ENCODE results near the gene ATG16L2. TPM values are rescaled to one million over a fixed set of nuclear protein-coding genes. Genes with fewer than 3 reads are reported as not detected.

The ATG16L2 gene
- total RNA-seq, 1 experiment from 2014 or later = 22.2 TPM

DNA sequence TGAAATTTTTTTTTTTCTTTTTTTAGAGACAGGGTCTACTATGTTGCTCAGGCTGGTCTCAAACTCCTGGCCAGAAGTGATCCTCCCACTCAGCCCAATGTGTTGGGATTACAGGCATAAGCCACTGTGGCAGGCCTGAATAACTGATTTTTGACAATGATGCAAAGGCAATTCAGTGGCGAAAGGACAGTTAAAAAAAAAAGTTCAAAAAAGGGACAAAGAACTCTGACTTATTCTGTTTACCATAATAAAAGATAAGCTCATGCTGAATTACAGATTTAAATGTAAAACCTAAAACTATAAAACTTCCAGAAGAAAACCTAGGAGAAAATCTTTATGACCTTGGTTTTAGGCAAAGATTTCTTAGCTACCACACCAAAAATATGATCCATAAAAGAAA is 48.9 kb downstream of the ATG16L2 start (continued):
- TF ChIP-seq, protein P1, sequence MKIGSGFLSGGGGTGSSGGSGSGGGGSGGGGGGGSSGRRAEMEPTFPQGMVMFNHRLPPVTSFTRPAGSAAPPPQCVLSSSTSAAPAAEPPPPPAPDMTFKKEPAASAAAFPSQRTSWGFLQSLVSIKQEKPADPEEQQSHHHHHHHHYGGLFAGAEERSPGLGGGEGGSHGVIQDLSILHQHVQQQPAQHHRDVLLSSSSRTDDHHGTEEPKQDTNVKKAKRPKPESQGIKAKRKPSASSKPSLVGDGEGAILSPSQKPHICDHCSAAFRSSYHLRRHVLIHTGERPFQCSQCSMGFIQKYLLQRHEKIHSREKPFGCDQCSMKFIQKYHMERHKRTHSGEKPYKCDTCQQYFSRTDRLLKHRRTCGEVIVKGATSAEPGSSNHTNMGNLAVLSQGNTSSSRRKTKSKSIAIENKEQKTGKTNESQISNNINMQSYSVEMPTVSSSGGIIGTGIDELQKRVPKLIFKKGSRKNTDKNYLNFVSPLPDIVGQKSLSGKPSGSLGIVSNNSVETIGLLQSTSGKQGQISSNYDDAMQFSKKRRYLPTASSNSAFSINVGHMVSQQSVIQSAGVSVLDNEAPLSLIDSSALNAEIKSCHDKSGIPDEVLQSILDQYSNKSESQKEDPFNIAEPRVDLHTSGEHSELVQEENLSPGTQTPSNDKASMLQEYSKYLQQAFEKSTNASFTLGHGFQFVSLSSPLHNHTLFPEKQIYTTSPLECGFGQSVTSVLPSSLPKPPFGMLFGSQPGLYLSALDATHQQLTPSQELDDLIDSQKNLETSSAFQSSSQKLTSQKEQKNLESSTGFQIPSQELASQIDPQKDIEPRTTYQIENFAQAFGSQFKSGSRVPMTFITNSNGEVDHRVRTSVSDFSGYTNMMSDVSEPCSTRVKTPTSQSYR (CRISPR knock-in tag; IDR thresholded peaks at IDR 0.05) = no peak
- TF ChIP-seq NFE2L1 (CRISPR knock-in tag; IDR thresholded peaks at IDR 0.05) (no peak), GTF2I (CRISPR knock-in tag; conservative IDR thresholded peaks at IDR 0.05) (no peak), ZNF416 (CRISPR knock-in tag; IDR thresholded peaks at IDR 0.05) (no peak)

DNA sequence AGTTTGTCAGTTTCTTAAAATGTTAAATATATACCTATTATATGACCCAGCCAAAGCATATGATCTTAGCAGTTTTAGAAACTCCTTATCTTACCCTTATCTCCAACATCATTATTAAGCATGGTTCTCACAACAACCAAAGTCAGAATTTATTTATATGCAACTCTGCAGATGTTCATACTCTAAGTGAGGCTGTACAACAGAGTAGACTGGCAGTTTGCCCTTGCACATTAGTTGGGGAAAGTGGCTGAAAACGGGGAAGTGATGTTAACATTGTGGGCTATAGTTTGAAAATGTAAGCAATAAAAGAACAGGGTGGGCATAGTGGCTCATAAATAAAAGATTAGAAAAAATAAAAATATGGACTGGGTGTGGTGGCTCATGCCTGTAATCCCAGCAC is 49.7 kb downstream of the ATG16L2 start:
- DNase-seq (ENCODE audit: low spot score) = no peak
- peaks cover 10% of the 10 kb centered on the region for H3K4me1 Mint-ChIP-seq
- no peaks in the 10 kb centered on the region for H3K27me3 Mint-ChIP-seq (ENCODE audit: low read depth)
- H3K9me3 Mint-ChIP-seq = peaks cover 5% of the 10 kb centered on the region; the same call in 1 of the 2 replicates
- H3K4me3 Mint-ChIP-seq = no peak overlapping the region
- POLR2A ChIA-PET = no interaction called here
- no peak for ATAC-seq
- TF ChIP-seq MYBL2 (CRISPR knock-in tag; IDR thresholded peaks at IDR 0.05) = no peak
- TF ChIP-seq, protein P2, sequence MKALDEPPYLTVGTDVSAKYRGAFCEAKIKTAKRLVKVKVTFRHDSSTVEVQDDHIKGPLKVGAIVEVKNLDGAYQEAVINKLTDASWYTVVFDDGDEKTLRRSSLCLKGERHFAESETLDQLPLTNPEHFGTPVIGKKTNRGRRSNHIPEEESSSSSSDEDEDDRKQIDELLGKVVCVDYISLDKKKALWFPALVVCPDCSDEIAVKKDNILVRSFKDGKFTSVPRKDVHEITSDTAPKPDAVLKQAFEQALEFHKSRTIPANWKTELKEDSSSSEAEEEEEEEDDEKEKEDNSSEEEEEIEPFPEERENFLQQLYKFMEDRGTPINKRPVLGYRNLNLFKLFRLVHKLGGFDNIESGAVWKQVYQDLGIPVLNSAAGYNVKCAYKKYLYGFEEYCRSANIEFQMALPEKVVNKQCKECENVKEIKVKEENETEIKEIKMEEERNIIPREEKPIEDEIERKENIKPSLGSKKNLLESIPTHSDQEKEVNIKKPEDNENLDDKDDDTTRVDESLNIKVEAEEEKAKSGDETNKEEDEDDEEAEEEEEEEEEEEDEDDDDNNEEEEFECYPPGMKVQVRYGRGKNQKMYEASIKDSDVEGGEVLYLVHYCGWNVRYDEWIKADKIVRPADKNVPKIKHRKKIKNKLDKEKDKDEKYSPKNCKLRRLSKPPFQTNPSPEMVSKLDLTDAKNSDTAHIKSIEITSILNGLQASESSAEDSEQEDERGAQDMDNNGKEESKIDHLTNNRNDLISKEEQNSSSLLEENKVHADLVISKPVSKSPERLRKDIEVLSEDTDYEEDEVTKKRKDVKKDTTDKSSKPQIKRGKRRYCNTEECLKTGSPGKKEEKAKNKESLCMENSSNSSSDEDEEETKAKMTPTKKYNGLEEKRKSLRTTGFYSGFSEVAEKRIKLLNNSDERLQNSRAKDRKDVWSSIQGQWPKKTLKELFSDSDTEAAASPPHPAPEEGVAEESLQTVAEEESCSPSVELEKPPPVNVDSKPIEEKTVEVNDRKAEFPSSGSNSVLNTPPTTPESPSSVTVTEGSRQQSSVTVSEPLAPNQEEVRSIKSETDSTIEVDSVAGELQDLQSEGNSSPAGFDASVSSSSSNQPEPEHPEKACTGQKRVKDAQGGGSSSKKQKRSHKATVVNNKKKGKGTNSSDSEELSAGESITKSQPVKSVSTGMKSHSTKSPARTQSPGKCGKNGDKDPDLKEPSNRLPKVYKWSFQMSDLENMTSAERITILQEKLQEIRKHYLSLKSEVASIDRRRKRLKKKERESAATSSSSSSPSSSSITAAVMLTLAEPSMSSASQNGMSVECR (CRISPR knock-in tag; IDR thresholded peaks at IDR 0.05; ENCODE audit: borderline replicate concordance) = no peak
- no peak overlapping the region for H3K27ac Mint-ChIP-seq
- H3K36me3 Mint-ChIP-seq = no peaks in the 10 kb centered on the region
- CTCF ChIA-PET = no interaction called here

DNA sequence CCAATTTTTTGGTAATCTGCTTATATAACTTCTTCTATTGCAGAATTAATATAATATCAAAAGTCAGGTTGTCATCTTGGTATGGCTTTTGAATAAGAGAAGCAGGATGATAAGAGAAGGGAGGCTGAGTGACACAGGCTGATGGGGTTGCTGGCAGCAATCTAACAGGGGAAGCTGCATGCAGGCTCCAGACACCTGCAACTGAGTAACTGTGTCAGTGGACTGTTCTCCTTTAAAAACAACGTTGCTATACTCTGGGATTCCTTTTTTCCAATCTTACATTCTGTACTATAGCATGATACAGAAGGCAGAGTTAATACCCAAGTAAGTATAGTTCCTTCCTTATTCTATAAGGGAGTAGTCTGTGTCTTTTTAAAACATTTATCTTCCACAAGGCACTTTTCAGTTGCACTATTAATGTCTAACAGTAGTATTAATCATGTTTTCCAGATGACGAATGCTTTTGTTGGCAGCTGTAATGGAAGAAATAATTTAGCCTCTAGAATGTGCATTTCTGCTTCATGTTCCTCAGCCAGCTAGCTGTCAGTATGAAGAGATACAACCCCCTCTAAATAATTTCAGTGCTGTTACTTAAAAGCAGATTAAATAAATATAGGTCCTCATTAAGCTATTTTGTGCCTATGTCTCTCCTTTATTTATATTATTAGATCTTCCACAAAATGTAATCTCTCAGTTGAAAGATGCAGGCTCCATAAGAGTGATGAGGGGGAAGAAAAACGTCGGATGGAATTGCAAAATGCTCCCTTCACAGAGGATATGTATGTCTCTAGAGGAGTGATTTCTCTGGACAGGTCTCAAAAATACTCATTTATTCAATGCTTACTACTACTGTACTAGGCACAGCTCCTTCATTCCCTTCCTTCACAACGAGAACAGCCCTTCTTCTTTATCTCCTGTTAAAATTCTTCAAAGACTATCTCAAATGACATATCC is 50.8 kb downstream of the ATG16L2 start:
- Mint-ChIP-seq H3K27ac (no peak overlapping the region), H3K27me3 (ENCODE audit: low read depth) (no peaks in the 10 kb centered on the region), H3K9me3 (peaks cover 5% of the 10 kb centered on the region; the same call in 1 of the 2 replicates), H3K36me3 (no peaks in the 10 kb centered on the region), H3K4me3 (no peak overlapping the region), H3K4me1 (peaks cover 10% of the 10 kb centered on the region)
- no peak for DNase-seq (ENCODE audit: low spot score)
- no peak for ATAC-seq
- ChIA-PET POLR2A (no interaction called here), CTCF (interaction anchor here (0.6 to 1.3 kb wide), 3 partner anchors 9 to 52 kb away, joined by 4 to 5 read pairs (median 5); no protein-coding TSS in a partner anchor)
- no peak for TF ChIP-seq GRHL2 (CRISPR knock-in tag; IDR thresholded peaks at IDR 0.05; ENCODE audit: insufficient replicate concordance, severe bottlenecking)
- no peak for TF ChIP-seq MYBL2 (CRISPR knock-in tag; IDR thresholded peaks at IDR 0.05)
- no peak for TF ChIP-seq RELA (CRISPR knock-in tag; IDR thresholded peaks at IDR 0.05; ENCODE audit: borderline replicate concordance)
- no peak for TF ChIP-seq GTF2I (CRISPR knock-in tag; conservative IDR thresholded peaks at IDR 0.05)
- TF ChIP-seq ZBTB21 (CRISPR knock-in tag; IDR thresholded peaks at IDR 0.05; ENCODE audit: borderline replicate concordance) = no peak

DNA sequence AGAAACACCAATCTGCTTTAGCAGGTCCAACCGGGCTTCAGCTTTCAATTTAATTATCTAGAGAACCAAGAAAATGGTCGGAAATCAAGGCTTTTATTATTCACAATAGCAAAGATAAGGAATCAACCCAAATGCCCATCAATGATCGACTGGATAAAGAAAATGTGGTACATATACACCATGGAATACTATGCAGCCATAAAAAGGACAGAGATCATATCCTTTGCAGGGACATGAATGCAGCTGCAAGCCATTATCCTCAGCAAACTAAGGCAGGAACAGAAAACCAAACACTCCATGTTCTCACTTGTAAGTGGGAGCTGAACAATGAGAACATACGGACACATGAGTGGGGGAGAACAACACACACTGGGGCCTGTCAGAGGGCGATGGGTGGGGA is 53.8 kb downstream of the ATG16L2 start:
- H3K4me1 Mint-ChIP-seq = no peaks in the 10 kb centered on the region; the same call in 1 of the 2 replicates
- ATAC-seq (no peak), DNase-seq (ENCODE audit: low spot score) (no peak)
- no peaks in the 10 kb centered on the region for H3K27me3 Mint-ChIP-seq (ENCODE audit: low read depth)
- H3K27ac Mint-ChIP-seq = no peak overlapping the region
- CTCF ChIA-PET = no interaction called here
- peaks cover 5% of the 10 kb centered on the region; the same call in 1 of the 2 replicates for H3K9me3 Mint-ChIP-seq
- H3K4me3 Mint-ChIP-seq = no peak overlapping the region
- no peaks in the 10 kb centered on the region for H3K36me3 Mint-ChIP-seq
- POLR2A ChIA-PET = no interaction called here
- TF ChIP-seq, protein P3, sequence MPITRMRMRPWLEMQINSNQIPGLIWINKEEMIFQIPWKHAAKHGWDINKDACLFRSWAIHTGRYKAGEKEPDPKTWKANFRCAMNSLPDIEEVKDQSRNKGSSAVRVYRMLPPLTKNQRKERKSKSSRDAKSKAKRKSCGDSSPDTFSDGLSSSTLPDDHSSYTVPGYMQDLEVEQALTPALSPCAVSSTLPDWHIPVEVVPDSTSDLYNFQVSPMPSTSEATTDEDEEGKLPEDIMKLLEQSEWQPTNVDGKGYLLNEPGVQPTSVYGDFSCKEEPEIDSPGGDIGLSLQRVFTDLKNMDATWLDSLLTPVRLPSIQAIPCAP (CRISPR knock-in tag; IDR thresholded peaks at IDR 0.05) = no peak
- no peak for TF ChIP-seq NR3C1 (CRISPR knock-in tag; conservative IDR thresholded peaks at IDR 0.05; ENCODE audit: low read depth)
- TF ChIP-seq, protein P4, sequence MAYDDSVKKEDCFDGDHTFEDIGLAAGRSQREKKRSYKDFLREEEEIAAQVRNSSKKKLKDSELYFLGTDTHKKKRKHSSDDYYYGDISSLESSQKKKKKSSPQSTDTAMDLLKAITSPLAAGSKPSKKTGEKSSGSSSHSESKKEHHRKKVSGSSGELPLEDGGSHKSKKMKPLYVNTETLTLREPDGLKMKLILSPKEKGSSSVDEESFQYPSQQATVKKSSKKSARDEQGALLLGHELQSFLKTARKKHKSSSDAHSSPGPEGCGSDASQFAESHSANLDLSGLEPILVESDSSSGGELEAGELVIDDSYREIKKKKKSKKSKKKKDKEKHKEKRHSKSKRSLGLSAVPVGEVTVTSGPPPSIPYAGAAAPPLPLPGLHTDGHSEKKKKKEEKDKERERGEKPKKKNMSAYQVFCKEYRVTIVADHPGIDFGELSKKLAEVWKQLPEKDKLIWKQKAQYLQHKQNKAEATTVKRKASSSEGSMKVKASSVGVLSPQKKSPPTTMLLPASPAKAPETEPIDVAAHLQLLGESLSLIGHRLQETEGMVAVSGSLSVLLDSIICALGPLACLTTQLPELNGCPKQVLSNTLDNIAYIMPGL (CRISPR knock-in tag; IDR thresholded peaks at IDR 0.05) = no peak
- TF ChIP-seq ZNF423 (CRISPR knock-in tag; IDR thresholded peaks at IDR 0.05) = no peak
- TF ChIP-seq MXD4 (CRISPR knock-in tag; IDR thresholded peaks at IDR 0.05; ENCODE audit: borderline replicate concordance) = no peak
- TF ChIP-seq ZNF396 (CRISPR knock-in tag; IDR thresholded peaks at IDR 0.05; ENCODE audit: borderline replicate concordance) = no peak
- TF ChIP-seq, protein P5, sequence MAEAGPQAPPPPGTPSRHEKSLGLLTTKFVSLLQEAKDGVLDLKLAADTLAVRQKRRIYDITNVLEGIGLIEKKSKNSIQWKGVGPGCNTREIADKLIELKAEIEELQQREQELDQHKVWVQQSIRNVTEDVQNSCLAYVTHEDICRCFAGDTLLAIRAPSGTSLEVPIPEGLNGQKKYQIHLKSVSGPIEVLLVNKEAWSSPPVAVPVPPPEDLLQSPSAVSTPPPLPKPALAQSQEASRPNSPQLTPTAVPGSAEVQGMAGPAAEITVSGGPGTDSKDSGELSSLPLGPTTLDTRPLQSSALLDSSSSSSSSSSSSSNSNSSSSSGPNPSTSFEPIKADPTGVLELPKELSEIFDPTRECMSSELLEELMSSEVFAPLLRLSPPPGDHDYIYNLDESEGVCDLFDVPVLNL (CRISPR knock-in tag; IDR thresholded peaks at IDR 0.05; ENCODE audit: borderline replicate concordance, low read depth) = no peak
- TF ChIP-seq CBFB (CRISPR knock-in tag; IDR thresholded peaks at IDR 0.05; ENCODE audit: low read depth) = no peak
- no peak for TF ChIP-seq NFATC4 (CRISPR knock-in tag; IDR thresholded peaks at IDR 0.05)
